ENCODE measurements around the gene SLC24A3. TPM values are rescaled to one million over a fixed set of nuclear protein-coding genes. Genes with fewer than 3 reads are reported as not detected.

Gene SLC24A3
- total and polyA plus RNA-seq, 4 donors: 1.9 to 8.4 (median 5.8) TPM

DNA sequence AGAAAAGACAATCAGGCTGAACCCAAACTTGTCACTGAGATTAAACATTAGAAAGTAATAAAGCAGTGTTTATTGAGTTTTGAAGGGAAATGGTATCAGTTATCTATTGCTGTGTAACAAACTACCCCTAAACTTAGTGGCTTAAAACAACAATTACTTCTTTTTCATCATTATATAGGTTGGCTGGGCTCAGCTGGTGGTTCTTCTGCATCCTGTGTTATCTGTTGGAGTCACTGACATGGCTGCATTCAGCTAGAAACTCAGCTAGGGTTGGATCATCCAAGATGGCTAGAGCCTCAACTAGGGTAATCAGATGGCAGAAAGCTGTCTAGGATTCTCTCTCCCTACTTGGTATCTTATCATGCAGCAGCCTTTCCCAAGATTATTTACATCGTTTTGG, 533.1 kb downstream of the SLC24A3 start:
- Histone ChIP-seq H3K9ac (ENCODE audit: insufficient read depth in 1 of 2, low read length in 2 of 2) (no peak overlapping the region), H3K36me3 (ENCODE audit: control insufficient read depth in 4 of 4, insufficient read depth in 4 of 4, low read length in 4 of 4) (no peaks in the 10 kb centered on the region), H3K27me3 (ENCODE audit: control insufficient read depth in 3 of 3, insufficient read depth in 3 of 3, low read length in 2 of 3) (no peaks in the 10 kb centered on the region), H3K9me3 (ENCODE audit: control insufficient read depth in 4 of 4, insufficient read depth in 3 of 4, low read length in 3 of 4) (peaks cover 0 to 2% (median 0%) of the 10 kb centered on the region in 4 donors), H3K4me3 (no peak overlapping the region), H3K4me1 (ENCODE audit: control insufficient read depth in 5 of 5, insufficient read depth in 5 of 5, low read length in 5 of 5) (peaks cover 0 to 8% (median 0%) of the 10 kb centered on the region in 5 donors), H3K27ac (ENCODE audit: low read depth in 1 of 2, low read length in 1 of 2) (no peak overlapping the region)
- ATAC-seq (ENCODE audit: insufficient read depth, low FRiP score) (no peak), DNase-seq (no peak)
- 78 to 96% methylated on average over 1 of the region's 1 CpG for WGBS, 2 donors
- TF ChIP-seq, protein P1, sequence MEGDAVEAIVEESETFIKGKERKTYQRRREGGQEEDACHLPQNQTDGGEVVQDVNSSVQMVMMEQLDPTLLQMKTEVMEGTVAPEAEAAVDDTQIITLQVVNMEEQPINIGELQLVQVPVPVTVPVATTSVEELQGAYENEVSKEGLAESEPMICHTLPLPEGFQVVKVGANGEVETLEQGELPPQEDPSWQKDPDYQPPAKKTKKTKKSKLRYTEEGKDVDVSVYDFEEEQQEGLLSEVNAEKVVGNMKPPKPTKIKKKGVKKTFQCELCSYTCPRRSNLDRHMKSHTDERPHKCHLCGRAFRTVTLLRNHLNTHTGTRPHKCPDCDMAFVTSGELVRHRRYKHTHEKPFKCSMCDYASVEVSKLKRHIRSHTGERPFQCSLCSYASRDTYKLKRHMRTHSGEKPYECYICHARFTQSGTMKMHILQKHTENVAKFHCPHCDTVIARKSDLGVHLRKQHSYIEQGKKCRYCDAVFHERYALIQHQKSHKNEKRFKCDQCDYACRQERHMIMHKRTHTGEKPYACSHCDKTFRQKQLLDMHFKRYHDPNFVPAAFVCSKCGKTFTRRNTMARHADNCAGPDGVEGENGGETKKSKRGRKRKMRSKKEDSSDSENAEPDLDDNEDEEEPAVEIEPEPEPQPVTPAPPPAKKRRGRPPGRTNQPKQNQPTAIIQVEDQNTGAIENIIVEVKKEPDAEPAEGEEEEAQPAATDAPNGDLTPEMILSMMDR (IDR thresholded peaks at IDR 0.05; ENCODE audit: control extremely low read depth, extremely low read depth): no peak

GRCh38 chr20:19746396-19746795, 534.0 kb downstream of the SLC24A3 start:
- peaks cover 0 to 2% (median 0%) of the 10 kb centered on the region in 4 donors for H3K9me3 ChIP-seq (ENCODE audit: control insufficient read depth in 4 of 4, insufficient read depth in 3 of 4, low read length in 3 of 4)
- H3K27ac ChIP-seq (ENCODE audit: low read depth in 1 of 2, low read length in 1 of 2): no peak overlapping the region
- H3K4me3 ChIP-seq: no peak overlapping the region
- WGBS, 2 donors: 76 to 100% methylated on average over 1 of the region's 1 CpG
- ATAC-seq (ENCODE audit: insufficient read depth, low FRiP score) (no peak), DNase-seq (no peak)
- H3K36me3 ChIP-seq (ENCODE audit: control insufficient read depth in 4 of 4, insufficient read depth in 4 of 4, low read length in 4 of 4): no peaks in the 10 kb centered on the region
- TF ChIP-seq, protein P1 (IDR thresholded peaks at IDR 0.05; ENCODE audit: control extremely low read depth, extremely low read depth): no peak
- H3K9ac ChIP-seq (ENCODE audit: insufficient read depth in 1 of 2, low read length in 2 of 2): no peak overlapping the region
- H3K4me1 ChIP-seq (ENCODE audit: control insufficient read depth in 5 of 5, insufficient read depth in 5 of 5, low read length in 5 of 5): peaks cover 0 to 10% (median 0%) of the 10 kb centered on the region in 5 donors
- no peaks in the 10 kb centered on the region for H3K27me3 ChIP-seq (ENCODE audit: control insufficient read depth in 3 of 3, insufficient read depth in 3 of 3, low read length in 2 of 3)

DNA sequence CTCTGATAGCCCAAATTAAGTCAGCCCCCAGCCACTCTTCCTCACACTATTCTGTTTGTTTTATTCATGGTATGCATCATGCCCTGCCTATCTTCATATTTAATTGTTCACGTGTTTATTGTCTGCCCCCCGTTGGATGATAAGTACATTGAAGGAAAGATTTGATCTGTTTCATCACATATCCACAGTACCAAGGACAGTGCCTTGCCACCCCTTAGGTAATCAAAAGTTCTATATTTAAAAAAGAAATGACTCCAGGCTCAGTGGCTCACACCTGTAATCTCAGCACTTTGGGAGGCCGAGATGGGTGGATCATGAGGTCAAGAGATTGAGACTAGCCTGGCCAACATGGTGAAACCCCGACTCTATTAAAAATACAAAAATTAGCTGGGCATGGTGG, 535.5 kb downstream of the SLC24A3 start:
- no peaks in the 10 kb centered on the region for H3K36me3 ChIP-seq (ENCODE audit: control insufficient read depth in 4 of 4, insufficient read depth in 4 of 4, low read length in 4 of 4)
- no peak overlapping the region for H3K27ac ChIP-seq (ENCODE audit: low read depth in 1 of 2, low read length in 1 of 2)
- H3K9me3 ChIP-seq (ENCODE audit: control insufficient read depth in 4 of 4, insufficient read depth in 3 of 4, low read length in 3 of 4): peaks cover 0 to 2% (median 0%) of the 10 kb centered on the region in 4 donors
- DNase-seq (no peak), ATAC-seq (ENCODE audit: insufficient read depth, low FRiP score) (no peak)
- TF ChIP-seq, protein P1 (IDR thresholded peaks at IDR 0.05; ENCODE audit: control extremely low read depth, extremely low read depth): no peak
- H3K4me1 ChIP-seq (ENCODE audit: control insufficient read depth in 5 of 5, insufficient read depth in 5 of 5, low read length in 5 of 5): peaks cover 0 to 10% (median 0%) of the 10 kb centered on the region in 5 donors
- no peak overlapping the region for H3K9ac ChIP-seq (ENCODE audit: insufficient read depth in 1 of 2, low read length in 2 of 2)
- H3K4me3 ChIP-seq: no peak overlapping the region
- no peaks in the 10 kb centered on the region for H3K27me3 ChIP-seq (ENCODE audit: control insufficient read depth in 3 of 3, insufficient read depth in 3 of 3, low read length in 2 of 3)
- WGBS, 2 donors: 92 to 94% methylated on average over 4 of the region's 4 CpGs

DNA sequence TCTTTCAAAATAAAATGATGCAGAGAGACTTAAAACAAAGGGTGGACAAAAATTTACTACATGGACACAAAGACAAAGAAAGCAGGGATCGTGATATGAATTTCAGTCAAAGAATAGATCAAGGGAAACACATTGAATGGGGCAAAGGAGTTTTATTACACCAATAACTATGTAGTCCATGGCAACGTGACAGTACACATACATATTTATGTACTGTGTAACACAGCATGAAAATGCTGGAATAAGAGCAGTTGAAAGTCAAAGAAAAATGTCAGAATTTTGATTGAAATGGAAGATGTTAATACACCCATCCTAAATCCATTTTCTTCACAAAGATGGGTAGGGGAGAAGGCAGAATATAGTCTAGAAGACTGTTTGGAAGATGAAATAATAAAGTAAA, 536.2 kb downstream of the SLC24A3 start:
- Histone ChIP-seq H3K9me3 (ENCODE audit: control insufficient read depth in 4 of 4, insufficient read depth in 3 of 4, low read length in 3 of 4) (peaks cover 0 to 2% (median 0%) of the 10 kb centered on the region in 4 donors), H3K27ac (ENCODE audit: low read depth in 1 of 2, low read length in 1 of 2) (no peak overlapping the region), H3K4me3 (no peak overlapping the region), H3K4me1 (ENCODE audit: control insufficient read depth in 5 of 5, insufficient read depth in 5 of 5, low read length in 5 of 5) (peaks cover 0 to 10% (median 0%) of the 10 kb centered on the region in 5 donors), H3K36me3 (ENCODE audit: control insufficient read depth in 4 of 4, insufficient read depth in 4 of 4, low read length in 4 of 4) (no peaks in the 10 kb centered on the region), H3K9ac (ENCODE audit: insufficient read depth in 1 of 2, low read length in 2 of 2) (no peak overlapping the region), H3K27me3 (ENCODE audit: control insufficient read depth in 3 of 3, insufficient read depth in 3 of 3, low read length in 2 of 3) (no peaks in the 10 kb centered on the region)
- TF ChIP-seq, protein P1 (IDR thresholded peaks at IDR 0.05; ENCODE audit: control extremely low read depth, extremely low read depth): no peak
- 94% methylated on average over 2 of the region's 2 CpGs for WGBS, 2 donors
- DNase-seq (no peak), ATAC-seq (ENCODE audit: insufficient read depth, low FRiP score) (no peak)

Measured in lung (tissue), 12 donors.